ENCODE data around the gene RANBP10. TPM values are rescaled to one million over a fixed set of nuclear protein-coding genes. Genes with fewer than 3 reads are reported as not detected.

The RANBP10 gene
- total and polyA plus RNA-seq, 2 of the 8 experiments (the other 6 are each of a cell fraction or from before 2014, with no cell fraction given), result 14.2 to 16.8 TPM

DNA sequence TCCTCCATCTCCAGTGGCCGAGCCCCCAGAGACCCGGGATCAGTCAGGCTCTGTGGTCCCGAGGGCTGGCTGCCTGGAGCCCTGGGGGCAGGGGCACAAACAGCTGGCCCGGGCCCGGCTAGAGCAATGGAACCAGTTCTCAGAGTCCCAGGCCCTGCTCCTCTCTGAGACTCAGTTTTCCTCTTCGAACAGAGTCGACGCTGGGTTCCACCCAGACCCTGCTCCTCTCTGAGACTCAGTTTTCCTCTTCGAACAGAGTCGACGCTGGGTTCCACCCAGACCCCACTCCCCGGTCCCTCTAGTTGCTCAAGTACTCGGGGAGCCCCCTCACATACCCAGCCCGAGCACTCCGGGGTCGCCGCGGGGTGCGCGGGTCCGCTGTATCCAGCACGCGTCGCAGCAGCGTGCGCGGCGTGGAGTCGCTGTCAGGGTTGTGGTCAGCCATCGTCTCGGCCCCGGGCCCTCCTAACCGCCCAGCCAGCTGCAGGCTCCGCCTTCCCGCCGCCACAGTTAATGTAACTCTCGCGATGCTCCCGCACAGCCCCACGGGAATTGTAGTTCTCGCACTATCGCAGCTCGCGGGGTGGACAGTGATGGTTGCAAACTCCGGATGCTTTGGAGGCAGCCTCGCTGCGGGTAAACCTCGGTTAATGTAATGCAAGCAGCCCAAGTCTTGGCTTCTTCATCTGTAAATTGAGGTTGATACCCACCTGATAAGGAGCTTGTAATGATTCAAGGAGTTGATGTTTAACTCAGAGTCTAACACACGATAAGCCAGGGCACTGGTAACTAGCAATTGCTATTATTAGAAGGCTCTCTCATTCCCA is 27.3 kb upstream of the RANBP10 start (continued):
- TF ChIP-seq, protein P1, sequence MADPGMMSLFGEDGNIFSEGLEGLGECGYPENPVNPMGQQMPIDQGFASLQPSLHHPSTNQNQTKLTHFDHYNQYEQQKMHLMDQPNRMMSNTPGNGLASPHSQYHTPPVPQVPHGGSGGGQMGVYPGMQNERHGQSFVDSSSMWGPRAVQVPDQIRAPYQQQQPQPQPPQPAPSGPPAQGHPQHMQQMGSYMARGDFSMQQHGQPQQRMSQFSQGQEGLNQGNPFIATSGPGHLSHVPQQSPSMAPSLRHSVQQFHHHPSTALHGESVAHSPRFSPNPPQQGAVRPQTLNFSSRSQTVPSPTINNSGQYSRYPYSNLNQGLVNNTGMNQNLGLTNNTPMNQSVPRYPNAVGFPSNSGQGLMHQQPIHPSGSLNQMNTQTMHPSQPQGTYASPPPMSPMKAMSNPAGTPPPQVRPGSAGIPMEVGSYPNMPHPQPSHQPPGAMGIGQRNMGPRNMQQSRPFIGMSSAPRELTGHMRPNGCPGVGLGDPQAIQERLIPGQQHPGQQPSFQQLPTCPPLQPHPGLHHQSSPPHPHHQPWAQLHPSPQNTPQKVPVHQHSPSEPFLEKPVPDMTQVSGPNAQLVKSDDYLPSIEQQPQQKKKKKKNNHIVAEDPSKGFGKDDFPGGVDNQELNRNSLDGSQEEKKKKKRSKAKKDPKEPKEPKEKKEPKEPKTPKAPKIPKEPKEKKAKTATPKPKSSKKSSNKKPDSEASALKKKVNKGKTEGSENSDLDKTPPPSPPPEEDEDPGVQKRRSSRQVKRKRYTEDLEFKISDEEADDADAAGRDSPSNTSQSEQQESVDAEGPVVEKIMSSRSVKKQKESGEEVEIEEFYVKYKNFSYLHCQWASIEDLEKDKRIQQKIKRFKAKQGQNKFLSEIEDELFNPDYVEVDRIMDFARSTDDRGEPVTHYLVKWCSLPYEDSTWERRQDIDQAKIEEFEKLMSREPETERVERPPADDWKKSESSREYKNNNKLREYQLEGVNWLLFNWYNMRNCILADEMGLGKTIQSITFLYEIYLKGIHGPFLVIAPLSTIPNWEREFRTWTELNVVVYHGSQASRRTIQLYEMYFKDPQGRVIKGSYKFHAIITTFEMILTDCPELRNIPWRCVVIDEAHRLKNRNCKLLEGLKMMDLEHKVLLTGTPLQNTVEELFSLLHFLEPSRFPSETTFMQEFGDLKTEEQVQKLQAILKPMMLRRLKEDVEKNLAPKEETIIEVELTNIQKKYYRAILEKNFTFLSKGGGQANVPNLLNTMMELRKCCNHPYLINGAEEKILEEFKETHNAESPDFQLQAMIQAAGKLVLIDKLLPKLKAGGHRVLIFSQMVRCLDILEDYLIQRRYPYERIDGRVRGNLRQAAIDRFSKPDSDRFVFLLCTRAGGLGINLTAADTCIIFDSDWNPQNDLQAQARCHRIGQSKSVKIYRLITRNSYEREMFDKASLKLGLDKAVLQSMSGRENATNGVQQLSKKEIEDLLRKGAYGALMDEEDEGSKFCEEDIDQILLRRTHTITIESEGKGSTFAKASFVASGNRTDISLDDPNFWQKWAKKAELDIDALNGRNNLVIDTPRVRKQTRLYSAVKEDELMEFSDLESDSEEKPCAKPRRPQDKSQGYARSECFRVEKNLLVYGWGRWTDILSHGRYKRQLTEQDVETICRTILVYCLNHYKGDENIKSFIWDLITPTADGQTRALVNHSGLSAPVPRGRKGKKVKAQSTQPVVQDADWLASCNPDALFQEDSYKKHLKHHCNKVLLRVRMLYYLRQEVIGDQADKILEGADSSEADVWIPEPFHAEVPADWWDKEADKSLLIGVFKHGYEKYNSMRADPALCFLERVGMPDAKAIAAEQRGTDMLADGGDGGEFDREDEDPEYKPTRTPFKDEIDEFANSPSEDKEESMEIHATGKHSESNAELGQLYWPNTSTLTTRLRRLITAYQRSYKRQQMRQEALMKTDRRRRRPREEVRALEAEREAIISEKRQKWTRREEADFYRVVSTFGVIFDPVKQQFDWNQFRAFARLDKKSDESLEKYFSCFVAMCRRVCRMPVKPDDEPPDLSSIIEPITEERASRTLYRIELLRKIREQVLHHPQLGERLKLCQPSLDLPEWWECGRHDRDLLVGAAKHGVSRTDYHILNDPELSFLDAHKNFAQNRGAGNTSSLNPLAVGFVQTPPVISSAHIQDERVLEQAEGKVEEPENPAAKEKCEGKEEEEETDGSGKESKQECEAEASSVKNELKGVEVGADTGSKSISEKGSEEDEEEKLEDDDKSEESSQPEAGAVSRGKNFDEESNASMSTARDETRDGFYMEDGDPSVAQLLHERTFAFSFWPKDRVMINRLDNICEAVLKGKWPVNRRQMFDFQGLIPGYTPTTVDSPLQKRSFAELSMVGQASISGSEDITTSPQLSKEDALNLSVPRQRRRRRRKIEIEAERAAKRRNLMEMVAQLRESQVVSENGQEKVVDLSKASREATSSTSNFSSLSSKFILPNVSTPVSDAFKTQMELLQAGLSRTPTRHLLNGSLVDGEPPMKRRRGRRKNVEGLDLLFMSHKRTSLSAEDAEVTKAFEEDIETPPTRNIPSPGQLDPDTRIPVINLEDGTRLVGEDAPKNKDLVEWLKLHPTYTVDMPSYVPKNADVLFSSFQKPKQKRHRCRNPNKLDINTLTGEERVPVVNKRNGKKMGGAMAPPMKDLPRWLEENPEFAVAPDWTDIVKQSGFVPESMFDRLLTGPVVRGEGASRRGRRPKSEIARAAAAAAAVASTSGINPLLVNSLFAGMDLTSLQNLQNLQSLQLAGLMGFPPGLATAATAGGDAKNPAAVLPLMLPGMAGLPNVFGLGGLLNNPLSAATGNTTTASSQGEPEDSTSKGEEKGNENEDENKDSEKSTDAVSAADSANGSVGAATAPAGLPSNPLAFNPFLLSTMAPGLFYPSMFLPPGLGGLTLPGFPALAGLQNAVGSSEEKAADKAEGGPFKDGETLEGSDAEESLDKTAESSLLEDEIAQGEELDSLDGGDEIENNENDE (IDR thresholded peaks at IDR 0.05; ENCODE audit: insufficient replicate concordance, low read length), result no peak
- TF ChIP-seq, protein P2, sequence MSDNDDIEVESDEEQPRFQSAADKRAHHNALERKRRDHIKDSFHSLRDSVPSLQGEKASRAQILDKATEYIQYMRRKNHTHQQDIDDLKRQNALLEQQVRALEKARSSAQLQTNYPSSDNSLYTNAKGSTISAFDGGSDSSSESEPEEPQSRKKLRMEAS (IDR thresholded peaks at IDR 0.05), result peak; percentile 81
- TF ChIP-seq SRF (IDR thresholded peaks at IDR 0.05; ENCODE audit: low read depth, low read length) (no peak), GABPA (IDR thresholded peaks at IDR 0.05; ENCODE audit: borderline replicate concordance, insufficient read depth, low read length) (no peak), BCL11A (IDR thresholded peaks at IDR 0.05; ENCODE audit: low read depth in 2 of 2, low read length in 2 of 2) (no peak), HDAC2 (IDR thresholded peaks at IDR 0.05; ENCODE audit: borderline replicate concordance in 1 of 2, low read depth in 2 of 2, low read length in 2 of 2) (no peak; a peak in 1 of 4 replicates), POU5F1 (IDR thresholded peaks at IDR 0.05; ENCODE audit: low read depth, low read length) (no peak)
- TF ChIP-seq, protein P3, sequence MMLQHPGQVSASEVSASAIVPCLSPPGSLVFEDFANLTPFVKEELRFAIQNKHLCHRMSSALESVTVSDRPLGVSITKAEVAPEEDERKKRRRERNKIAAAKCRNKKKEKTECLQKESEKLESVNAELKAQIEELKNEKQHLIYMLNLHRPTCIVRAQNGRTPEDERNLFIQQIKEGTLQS (IDR thresholded peaks at IDR 0.05; ENCODE audit: insufficient read depth, low read depth, low read length), result no peak
